NCI-H2196 treated with DMSO at 0.1 percent for 48 hours (cell line): ENCODE measurements around the gene MAP3K14.
"Not testable (repeated sequence)": the region's sequence is repeated elsewhere in the genome, so short reads cannot be mapped to it uniquely, and the experiment has no call there.

Experiments used
- DNase-seq: peaks from one replicate; lab custom pipeline; 2025; ENCODE audit not compliant: unreplicated experiment; lab: John Stamatoyannopoulos, UW

Gene MAP3K14

GRCh38 chr17:45316434-45317110 is at the start of gene MAP3K14:
Gene MAP3K14, minus strand, starts transcription at chr17:45317020. Its CDS starts 26,275 bp downstream, at chr17:45290745.
- no peak for DNase-seq

GRCh38 chr17:45366049-45366448 is 49.2 kb upstream of the MAP3K14 start:
- DNase-seq = no peak

- DNase-seq = no peak
These were observed 47.9 kb upstream of the MAP3K14 start for GRCh38 chr17:45364531-45365390.

GRCh38 chr17:45363498-45363897 is 46.7 kb upstream of the MAP3K14 start:
- no peak for DNase-seq

- no peak for DNase-seq
These were observed 45.2 kb upstream of the MAP3K14 start for GRCh38 chr17:45361976-45362375.

- DNase-seq = no peak
These were observed 44.6 kb upstream of the MAP3K14 start for GRCh38 chr17:45361451-45361850.

GRCh38 chr17:45357364-45357997 is 40.7 kb upstream of the MAP3K14 start:
- DNase-seq = no peak

GRCh38 chr17:45355087-45355486 is 38.3 kb upstream of the MAP3K14 start:
- no peak for DNase-seq

- DNase-seq = no peak
These were observed 36.2 kb upstream of the MAP3K14 start for GRCh38 chr17:45353043-45353442.

GRCh38 chr17:45351831-45352230 is 35.0 kb upstream of the MAP3K14 start:
- DNase-seq = no peak

GRCh38 chr17:45347444-45347843 is 30.6 kb upstream of the MAP3K14 start:
- DNase-seq = no peak

GRCh38 chr17:45346216-45347015 is 29.6 kb upstream of the MAP3K14 start:
- no peak for DNase-seq

GRCh38 chr17:45345554-45346215 is 28.9 kb upstream of the MAP3K14 start:
- DNase-seq = no peak

GRCh38 chr17:45345246-45345553 is 28.4 kb upstream of the MAP3K14 start:
- DNase-seq = no peak

GRCh38 chr17:45343967-45344664 is 27.3 kb upstream of the MAP3K14 start:
- DNase-seq = not testable (repeated sequence)

- DNase-seq = no peak
These were observed 26.2 kb upstream of the MAP3K14 start for GRCh38 chr17:45342871-45343526.

- no peak for DNase-seq
These were observed 25.5 kb upstream of the MAP3K14 start for GRCh38 chr17:45342306-45342705.

- DNase-seq = peak; percentile 32
These were observed 24.8 kb upstream of the MAP3K14 start for GRCh38 chr17:45341533-45342158.
